ENCODE data around the gene FFAR3. TPM values are rescaled to one million over a fixed set of nuclear protein-coding genes. Genes with fewer than 3 reads are reported as not detected.

Gene FFAR3
- total and polyA plus RNA-seq, 2 experiments from 2014 or later: 0.21 TPM; not detected in 1

DNA sequence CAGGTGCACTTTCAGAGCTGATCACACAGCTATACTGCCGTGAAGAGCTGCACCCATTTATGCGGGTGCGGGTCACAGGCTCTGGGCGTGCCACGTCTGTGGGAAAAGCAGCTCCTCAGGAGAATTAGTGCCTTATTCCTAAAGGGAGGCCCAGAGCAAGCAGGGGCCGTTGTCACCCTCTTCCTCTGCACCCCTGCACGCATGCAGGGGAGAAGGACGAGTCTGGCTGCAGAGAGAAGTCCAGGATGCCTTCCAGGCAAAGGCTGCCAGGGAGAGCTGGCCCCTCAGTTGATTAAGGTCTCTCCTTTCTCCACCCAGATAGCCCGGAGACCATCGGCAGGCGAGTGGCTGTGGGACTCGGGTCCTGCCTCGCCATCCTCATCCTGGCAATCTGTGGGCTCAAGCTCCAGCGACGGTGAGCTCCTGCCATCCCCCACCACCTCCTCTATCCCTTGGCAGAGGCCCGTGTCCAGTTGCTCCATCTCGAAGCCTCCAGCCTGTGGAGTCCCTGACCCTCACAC lies 13.7 kb upstream of the FFAR3 start:
- H3K4me1 ChIP-seq (ENCODE audit: low read depth): no peaks in the 10 kb centered on the region
- H3K27me3 ChIP-seq: no peaks in the 10 kb centered on the region
- H3K9me3 ChIP-seq (ENCODE audit: low read depth): no peaks in the 10 kb centered on the region
- TF ChIP-seq, protein P1, sequence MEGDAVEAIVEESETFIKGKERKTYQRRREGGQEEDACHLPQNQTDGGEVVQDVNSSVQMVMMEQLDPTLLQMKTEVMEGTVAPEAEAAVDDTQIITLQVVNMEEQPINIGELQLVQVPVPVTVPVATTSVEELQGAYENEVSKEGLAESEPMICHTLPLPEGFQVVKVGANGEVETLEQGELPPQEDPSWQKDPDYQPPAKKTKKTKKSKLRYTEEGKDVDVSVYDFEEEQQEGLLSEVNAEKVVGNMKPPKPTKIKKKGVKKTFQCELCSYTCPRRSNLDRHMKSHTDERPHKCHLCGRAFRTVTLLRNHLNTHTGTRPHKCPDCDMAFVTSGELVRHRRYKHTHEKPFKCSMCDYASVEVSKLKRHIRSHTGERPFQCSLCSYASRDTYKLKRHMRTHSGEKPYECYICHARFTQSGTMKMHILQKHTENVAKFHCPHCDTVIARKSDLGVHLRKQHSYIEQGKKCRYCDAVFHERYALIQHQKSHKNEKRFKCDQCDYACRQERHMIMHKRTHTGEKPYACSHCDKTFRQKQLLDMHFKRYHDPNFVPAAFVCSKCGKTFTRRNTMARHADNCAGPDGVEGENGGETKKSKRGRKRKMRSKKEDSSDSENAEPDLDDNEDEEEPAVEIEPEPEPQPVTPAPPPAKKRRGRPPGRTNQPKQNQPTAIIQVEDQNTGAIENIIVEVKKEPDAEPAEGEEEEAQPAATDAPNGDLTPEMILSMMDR (IDR thresholded peaks at IDR 0.05; ENCODE audit: low read depth, low read length): no peak
- no peak for DNase-seq (ENCODE audit: low read depth in 1 of 2, low spot score in 1 of 2)
- H3K36me3 ChIP-seq: no peaks in the 10 kb centered on the region
- H3K27ac ChIP-seq: no peak overlapping the region
- no peak overlapping the region for H3K4me3 ChIP-seq

DNA sequence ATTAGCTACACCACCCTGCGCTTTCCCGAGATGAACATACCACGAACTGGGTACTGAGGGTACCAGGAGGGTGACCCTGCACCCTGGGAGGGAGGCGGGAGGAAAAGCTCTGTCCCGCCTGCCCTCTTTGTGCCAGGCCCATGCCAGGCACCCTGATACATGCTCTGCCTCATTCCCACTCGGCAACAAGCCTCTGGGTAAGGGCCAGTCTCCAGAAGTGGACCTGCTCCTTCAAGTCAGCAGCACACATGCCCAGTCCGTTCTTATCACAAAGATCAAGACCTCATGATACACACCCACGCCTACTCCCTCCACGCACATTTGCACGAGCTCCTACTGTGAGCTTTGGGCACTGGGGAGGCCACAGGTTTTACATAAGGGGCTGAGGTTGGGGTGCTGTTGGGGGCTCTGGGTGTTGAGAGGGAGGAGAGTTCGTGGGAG lies 12.6 kb upstream of the FFAR3 start:
- Histone ChIP-seq H3K4me3 (no peak overlapping the region), H3K27ac (no peak overlapping the region), H3K27me3 (no peaks in the 10 kb centered on the region), H3K9me3 (ENCODE audit: low read depth) (no peaks in the 10 kb centered on the region), H3K4me1 (ENCODE audit: low read depth) (no peaks in the 10 kb centered on the region), H3K36me3 (no peaks in the 10 kb centered on the region)
- TF ChIP-seq, protein P1 (IDR thresholded peaks at IDR 0.05; ENCODE audit: low read depth, low read length): no peak
- DNase-seq (ENCODE audit: low read depth in 1 of 2, low spot score in 1 of 2): no peak

DNA sequence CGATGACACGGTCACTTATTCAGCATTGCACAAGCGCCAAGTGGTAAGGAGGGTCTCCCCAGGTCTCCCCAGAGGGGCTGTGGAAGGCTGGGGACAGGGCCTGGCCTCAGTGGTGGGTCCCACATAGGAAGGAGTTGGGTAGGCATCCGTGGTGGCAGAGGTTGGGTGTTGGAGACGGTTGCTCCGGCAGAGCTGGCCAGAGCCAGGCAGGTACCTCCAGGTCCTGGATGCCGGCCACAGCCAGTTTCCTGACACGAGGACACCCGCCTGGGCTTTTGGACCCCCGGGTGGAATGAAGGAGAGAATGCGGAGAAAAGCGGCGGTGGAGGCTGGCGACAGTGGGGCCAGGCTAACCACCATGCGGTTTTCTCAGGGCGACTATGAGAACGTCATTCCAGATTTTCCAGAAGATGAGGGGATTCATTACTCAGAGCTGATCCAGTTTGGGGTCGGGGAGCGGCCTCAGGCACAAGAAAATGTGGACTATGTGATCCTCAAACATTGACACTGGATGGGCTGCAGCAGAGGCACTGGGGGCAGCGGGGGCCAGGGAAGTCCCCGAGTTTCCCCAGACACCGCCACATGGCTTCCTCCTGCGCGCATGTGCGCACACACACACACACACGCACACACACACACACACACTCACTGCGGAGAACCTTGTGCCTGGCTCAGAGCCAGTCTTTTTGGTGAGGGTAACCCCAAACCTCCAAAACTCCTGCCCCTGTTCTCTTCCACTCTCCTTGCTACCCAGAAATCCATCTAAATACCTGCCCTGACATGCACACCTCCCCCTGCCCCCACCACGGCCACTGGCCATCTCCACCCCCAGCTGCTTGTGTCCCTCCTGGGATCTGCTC lies 11.8 kb upstream of the FFAR3 start:
- no peak for DNase-seq (ENCODE audit: low read depth in 1 of 2, low spot score in 1 of 2)
- Histone ChIP-seq H3K4me1 (ENCODE audit: low read depth) (no peaks in the 10 kb centered on the region), H3K27ac (no peak overlapping the region), H3K36me3 (no peaks in the 10 kb centered on the region), H3K27me3 (no peaks in the 10 kb centered on the region), H3K4me3 (no peak overlapping the region), H3K9me3 (ENCODE audit: low read depth) (no peaks in the 10 kb centered on the region)
- TF ChIP-seq, protein P1 (IDR thresholded peaks at IDR 0.05; ENCODE audit: low read depth, low read length): no peak

DNA sequence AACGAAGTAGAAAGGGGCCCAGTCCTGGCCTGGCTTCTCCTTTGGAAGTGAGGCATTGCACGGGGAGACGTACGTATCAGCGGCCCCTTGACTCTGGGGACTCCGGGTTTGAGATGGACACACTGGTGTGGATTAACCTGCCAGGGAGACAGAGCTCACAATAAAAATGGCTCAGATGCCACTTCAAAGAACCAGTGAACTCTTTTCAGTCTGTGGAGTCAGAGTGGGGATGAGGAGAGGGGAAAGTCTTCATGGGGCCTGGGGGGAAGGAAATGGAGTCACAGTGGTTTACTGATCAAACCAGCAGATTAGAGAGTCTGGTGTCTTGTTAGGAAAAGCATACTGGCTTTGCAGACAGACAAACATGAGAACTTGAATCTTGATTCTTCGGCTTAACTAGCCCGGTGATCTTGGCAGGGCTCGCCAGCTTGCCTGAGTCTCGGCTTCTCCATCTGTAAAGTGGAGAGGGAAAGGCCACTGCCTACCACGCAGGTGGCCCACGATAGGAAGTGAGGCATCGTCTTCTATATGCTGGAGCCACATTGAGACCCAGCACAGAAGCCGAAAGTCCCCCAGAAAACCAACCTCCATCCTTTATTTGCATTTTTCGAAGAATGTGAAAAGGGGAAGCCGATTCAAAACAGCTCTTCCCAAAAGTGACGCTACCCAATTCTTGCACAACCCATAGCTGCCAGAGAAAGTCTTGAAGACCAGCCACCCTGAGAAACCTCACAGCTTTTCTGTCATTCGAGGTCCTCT lies 10.9 kb upstream of the FFAR3 start, which contains the start of gene FFAR1:
FFAR1 (plus strand) TSS at position 732 of the 759 bp plus-strand sequence. CDS start 3,650 bp downstream, outside the sequence.
- TF ChIP-seq, protein P1 (IDR thresholded peaks at IDR 0.05; ENCODE audit: low read depth, low read length): no peak
- no peaks in the 10 kb centered on the region for H3K9me3 ChIP-seq (ENCODE audit: low read depth)
- no peak within 1 kb of the TSS for H3K4me3 ChIP-seq
- H3K4me1 ChIP-seq (ENCODE audit: low read depth): no peaks in the 10 kb centered on the region
- H3K27me3 ChIP-seq: no peaks in the 10 kb centered on the region
- DNase-seq (ENCODE audit: low read depth in 1 of 2, low spot score in 1 of 2): no peak
- H3K36me3 ChIP-seq: no peaks in the 10 kb centered on the region
- H3K27ac ChIP-seq: no peak within 1 kb of the TSS

DNA sequence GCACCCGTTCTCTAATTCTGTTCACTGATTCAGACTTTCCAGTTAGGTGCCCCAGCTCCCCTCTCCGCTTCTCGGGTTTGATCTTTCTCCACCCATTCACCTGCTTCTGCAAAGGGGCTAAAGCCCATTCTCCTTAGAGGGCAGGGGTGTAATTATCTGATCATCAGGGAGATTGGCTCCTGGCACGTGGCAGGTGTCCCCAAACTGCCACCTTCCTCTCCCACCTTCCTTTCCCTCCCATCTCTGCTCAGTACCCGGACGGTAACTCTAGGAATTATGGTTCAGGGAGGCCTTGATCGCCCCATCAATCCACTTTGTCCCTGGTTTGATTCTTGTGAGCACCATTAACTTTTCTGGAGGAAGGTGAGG lies 10.3 kb upstream of the FFAR3 start:
- TF ChIP-seq, protein P1 (IDR thresholded peaks at IDR 0.05; ENCODE audit: low read depth, low read length): no peak
- H3K27me3 ChIP-seq: no peaks in the 10 kb centered on the region
- no peaks in the 10 kb centered on the region for H3K9me3 ChIP-seq (ENCODE audit: low read depth)
- no peaks in the 10 kb centered on the region for H3K36me3 ChIP-seq
- H3K27ac ChIP-seq: no peak overlapping the region
- DNase-seq (ENCODE audit: low read depth in 1 of 2, low spot score in 1 of 2): no peak
- no peaks in the 10 kb centered on the region for H3K4me1 ChIP-seq (ENCODE audit: low read depth)
- no peak overlapping the region for H3K4me3 ChIP-seq
